Neuronal stem cell (in vitro differentiated cells): ENCODE measurements around the gene LRRC28.

ENCODE experiments used
- DNase-seq: peaks from one replicate; pipeline ENCODE4 v3.0.0-alpha.2; 2013; ENCODE audit warnings: low spot score
- H2AFZ ChIP-seq: one replicate; pipeline ENCODE4 v1.6.1; 2013; ENCODE audit warnings: mild to moderate bottlenecking, low read length, inconsistent platforms
- H2AK5ac ChIP-seq: 2 replicates; pipeline ENCODE4 v1.6.1; 2013; ENCODE audit warnings: low read depth, mild to moderate bottlenecking, inconsistent platforms, low read length, moderate library complexity, mixed read lengths
- H2BK120ac ChIP-seq: 2 replicates; pipeline ENCODE4 v1.6.1; 2013; ENCODE audit warnings: low read depth, mild to moderate bottlenecking, inconsistent platforms, low read length, moderate library complexity, mixed read lengths
- H2BK12ac ChIP-seq: one replicate; pipeline ENCODE4 v1.6.1; 2013; ENCODE audit warnings: low read length, inconsistent platforms
- H2BK15ac ChIP-seq: 2 replicates; pipeline ENCODE4 v1.6.1; 2013; ENCODE audit warnings: mild to moderate bottlenecking, low read length, inconsistent platforms, mixed read lengths
- H2BK5ac ChIP-seq: one replicate; pipeline ENCODE4 v1.6.1; 2013; ENCODE audit warnings: inconsistent platforms, mild to moderate bottlenecking, low read length, moderate library complexity
- H3K14ac ChIP-seq: one replicate; pipeline ENCODE4 v1.6.1; 2013; ENCODE audit warnings: low read length, inconsistent platforms
- H3K18ac ChIP-seq: 2 replicates; pipeline ENCODE4 v1.6.1; 2013; ENCODE audit warnings: low read length, inconsistent platforms
- H3K23ac ChIP-seq: 2 replicates; pipeline ENCODE4 v1.6.1; 2013; ENCODE audit warnings: low read depth, mild to moderate bottlenecking, mixed read lengths, low read length, inconsistent platforms; ENCODE audit not compliant: poor library complexity
- H3K27ac ChIP-seq: replicated peaks from 3 replicates; pipeline ENCODE4 v1.5.1; 2013; ENCODE audit warnings: low read length, inconsistent platforms
- H3K27me3 ChIP-seq, 3 experiments: 2 replicates each; pipeline ENCODE4 v1.6.1; 2013; ENCODE audit warnings: low read length in 3 of 3, mild to moderate bottlenecking in 2 of 3, inconsistent platforms in 1 of 3, low read depth in 1 of 3, mixed read lengths in 1 of 3, moderate library complexity in 1 of 3; ENCODE audit not compliant: control insufficient read depth in 3 of 3, insufficient read depth in 3 of 3
- H3K36me3 ChIP-seq, 2 donors: replicated peaks in 1 of 2; 2 replicates each; pipeline ENCODE4 v1.6.1; 2013; ENCODE audit warnings: low read length in 2 of 2; ENCODE audit not compliant: control insufficient read depth in 2 of 2, insufficient read depth in 2 of 2
- H3K4ac ChIP-seq: 2 replicates; pipeline ENCODE4 v1.6.1; 2013; ENCODE audit warnings: inconsistent platforms, mild to moderate bottlenecking, low read length, moderate library complexity
- H3K4me1 ChIP-seq, 2 donors: 1 replicate in 1 of 2; 2 replicates in 1 of 2; pipeline ENCODE4 v1.6.1; 2013; ENCODE audit warnings: low read length in 2 of 2, low read depth in 1 of 2; ENCODE audit not compliant: control insufficient read depth in 2 of 2, insufficient read depth in 1 of 2
- H3K4me2 ChIP-seq: one replicate; pipeline ENCODE4 v1.6.1; 2013; ENCODE audit warnings: mild to moderate bottlenecking, low read length, inconsistent platforms; ENCODE audit not compliant: insufficient read depth, poor library complexity, severe bottlenecking
- H3K4me3 ChIP-seq, 2 donors: 2 replicates each; pipeline ENCODE4 v1.5.1; 2013; ENCODE audit warnings: low read length in 2 of 2, mild to moderate bottlenecking in 2 of 2, inconsistent platforms in 1 of 2, moderate library complexity in 1 of 2
- H3K79me1 ChIP-seq: one replicate; pipeline ENCODE4 v1.6.1; 2013; ENCODE audit warnings: low read depth, mild to moderate bottlenecking, inconsistent platforms, low read length, moderate library complexity
- H3K9ac ChIP-seq: one replicate; pipeline ENCODE4 v1.6.1; 2013; ENCODE audit warnings: mild to moderate bottlenecking, low read depth, low read length, inconsistent platforms; ENCODE audit not compliant: poor library complexity
- H3K9me3 ChIP-seq, 2 donors: replicated peaks in 1 of 2; 2 replicates each; pipeline versions ENCODE3 to v1.6.1; 2013; ENCODE audit warnings: low read length in 2 of 2, mild to moderate bottlenecking in 2 of 2, inconsistent platforms in 1 of 2, low read depth in 1 of 2, mixed read lengths in 1 of 2, moderate library complexity in 1 of 2; ENCODE audit not compliant: control insufficient read depth in 2 of 2, insufficient read depth in 1 of 2
- H4K8ac ChIP-seq: one replicate; pipeline ENCODE4 v1.6.1; 2013; ENCODE audit warnings: low read depth, mild to moderate bottlenecking, inconsistent platforms, low read length, moderate library complexity
- H4K91ac ChIP-seq: one replicate; pipeline ENCODE4 v1.6.1; 2013; ENCODE audit warnings: low read length, low read depth, mild to moderate bottlenecking, inconsistent platforms; ENCODE audit not compliant: poor library complexity
- WGBS, 2 donors: extraction: QIAGEN DNeasy Blood & Tissue Kit; methylation state at CpG; one replicate each; pipeline ENCODE4 v1.1.7; 2013; ENCODE audit warnings: missing lambda C conversion rate in 2 of 2, mixed read lengths in 1 of 2; ENCODE audit not compliant: insufficient read length in 2 of 2, insufficient replicate concordance in 1 of 2; ENCODE audit errors: extremely low coverage in 2 of 2; 5-methylcytosine and 5-hydroxymethylcytosine counted together

LRRC28 gene

DNA sequence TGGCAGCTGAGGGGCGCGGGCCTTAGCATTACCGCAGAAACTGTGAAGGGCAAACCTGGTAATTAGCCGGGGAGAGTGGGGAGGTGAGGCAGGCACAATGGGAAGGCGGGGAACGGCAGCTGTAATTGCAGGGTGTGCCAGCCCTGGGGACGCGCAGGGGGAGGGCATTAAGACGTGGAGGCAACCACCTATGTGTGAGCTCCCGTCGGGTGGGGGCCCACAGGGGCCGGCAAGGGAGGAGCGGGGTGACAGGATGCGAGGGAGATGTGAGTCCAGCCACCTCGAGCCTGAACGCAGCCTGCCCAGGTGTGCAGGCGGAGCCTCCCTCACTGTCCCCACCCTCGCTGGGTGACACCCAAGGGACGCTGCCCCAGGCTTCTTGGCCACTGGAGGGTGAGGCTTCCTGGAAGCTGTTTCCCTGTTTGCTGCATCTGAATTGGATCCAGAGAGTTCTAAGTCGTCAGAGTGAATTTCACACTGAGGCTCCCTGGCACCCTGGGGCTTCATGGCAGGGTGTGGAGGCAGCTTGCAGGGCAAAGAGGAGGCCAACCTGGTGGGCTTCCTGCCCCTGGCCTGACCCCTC lies 183.9 kb downstream of the LRRC28 start:
- Histone ChIP-seq H3K27me3 (peaks cover 0 to 2% (median 0%) of the 10 kb centered on the region in 3 experiments), H3K23ac (no peak overlapping the region), H4K8ac (no peak overlapping the region), H3K9me3 (no peaks in the 10 kb centered on the region), H2BK12ac (no peak overlapping the region), H4K91ac (no peak overlapping the region), H3K4me3 (no peak overlapping the region), H3K14ac (no peak overlapping the region), H2AK5ac (peak overlapping the region; percentile 93), H3K27ac (no peak overlapping the region), H3K4me1 (peaks cover 8 to 17% of the 10 kb centered on the region in 2 donors), H3K4me2 (no peak overlapping the region), H2BK5ac (peak overlapping the region; percentile 30), H3K4ac (no peak overlapping the region), H2AFZ (no peak overlapping the region), H3K18ac (peak overlapping the region; percentile 4), H2BK120ac (no peak overlapping the region), H3K36me3 (no peaks in the 10 kb centered on the region), H3K79me1 (peaks cover 2% of the 10 kb centered on the region), H2BK15ac (no peak overlapping the region), H3K9ac (peak overlapping the region; percentile 51)
- no peak for DNase-seq
- WGBS, 2 donors = no CpG with 5 or more reads among the region's 20 CpGs

DNA sequence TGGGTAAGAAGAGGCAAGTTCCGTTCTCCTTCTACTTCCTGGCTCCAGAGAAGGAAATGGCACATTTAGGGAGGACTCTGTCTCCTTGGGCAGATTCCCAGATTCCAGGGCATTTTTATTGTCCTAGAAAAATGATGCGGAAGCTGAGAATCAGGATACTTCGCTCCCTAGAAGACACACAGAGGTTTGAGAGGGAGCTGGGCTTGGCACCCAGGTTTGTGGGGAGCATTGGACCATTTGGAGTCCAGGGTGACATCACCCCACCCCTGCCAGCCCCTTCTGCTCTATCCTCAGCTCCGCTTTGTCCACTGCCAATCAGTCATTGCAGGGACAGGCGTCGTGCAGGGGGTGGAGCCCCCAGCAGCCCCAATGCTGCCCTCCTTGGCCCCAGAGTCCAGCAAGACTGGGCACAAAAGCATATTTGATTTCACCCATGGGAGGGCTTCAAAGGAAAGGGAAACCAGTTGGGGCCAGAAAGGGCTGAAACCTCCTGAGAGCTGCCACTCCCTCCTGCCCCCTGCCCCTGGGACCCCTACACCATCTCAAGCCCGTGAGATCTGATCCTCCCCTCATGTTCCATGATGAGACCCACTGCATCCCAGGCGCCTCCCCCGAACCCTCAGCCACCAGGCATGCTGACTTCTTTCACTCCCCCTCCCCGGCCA lies 184.7 kb downstream of the LRRC28 start:
- no peak overlapping the region for H3K4me2 ChIP-seq
- no CpG with 5 or more reads among the region's 10 CpGs for WGBS, 2 donors
- H3K79me1 ChIP-seq = peaks cover 2% of the 10 kb centered on the region
- H3K14ac ChIP-seq = no peak overlapping the region
- no peak overlapping the region for H2BK15ac ChIP-seq
- no peak overlapping the region for H4K91ac ChIP-seq
- H3K36me3 ChIP-seq = no peaks in the 10 kb centered on the region
- no peak overlapping the region for H2AFZ ChIP-seq
- H4K8ac ChIP-seq = no peak overlapping the region
- peak overlapping the region; percentile 59 for H2AK5ac ChIP-seq
- peaks cover 8 to 17% of the 10 kb centered on the region in 2 donors for H3K4me1 ChIP-seq
- H2BK5ac ChIP-seq = no peak overlapping the region
- H3K4ac ChIP-seq = no peak overlapping the region
- no peak overlapping the region for H3K9ac ChIP-seq
- H3K27me3 ChIP-seq = peaks cover 0 to 4% (median 0%) of the 10 kb centered on the region in 3 experiments
- H3K9me3 ChIP-seq = no peaks in the 10 kb centered on the region
- no peak for DNase-seq
- H3K4me3 ChIP-seq = no peak overlapping the region
- no peak overlapping the region for H2BK12ac ChIP-seq
- peak overlapping the region; percentile 42 for H3K18ac ChIP-seq
- no peak overlapping the region for H3K23ac ChIP-seq
- H2BK120ac ChIP-seq = no peak overlapping the region
- H3K27ac ChIP-seq = no peak overlapping the region

DNA sequence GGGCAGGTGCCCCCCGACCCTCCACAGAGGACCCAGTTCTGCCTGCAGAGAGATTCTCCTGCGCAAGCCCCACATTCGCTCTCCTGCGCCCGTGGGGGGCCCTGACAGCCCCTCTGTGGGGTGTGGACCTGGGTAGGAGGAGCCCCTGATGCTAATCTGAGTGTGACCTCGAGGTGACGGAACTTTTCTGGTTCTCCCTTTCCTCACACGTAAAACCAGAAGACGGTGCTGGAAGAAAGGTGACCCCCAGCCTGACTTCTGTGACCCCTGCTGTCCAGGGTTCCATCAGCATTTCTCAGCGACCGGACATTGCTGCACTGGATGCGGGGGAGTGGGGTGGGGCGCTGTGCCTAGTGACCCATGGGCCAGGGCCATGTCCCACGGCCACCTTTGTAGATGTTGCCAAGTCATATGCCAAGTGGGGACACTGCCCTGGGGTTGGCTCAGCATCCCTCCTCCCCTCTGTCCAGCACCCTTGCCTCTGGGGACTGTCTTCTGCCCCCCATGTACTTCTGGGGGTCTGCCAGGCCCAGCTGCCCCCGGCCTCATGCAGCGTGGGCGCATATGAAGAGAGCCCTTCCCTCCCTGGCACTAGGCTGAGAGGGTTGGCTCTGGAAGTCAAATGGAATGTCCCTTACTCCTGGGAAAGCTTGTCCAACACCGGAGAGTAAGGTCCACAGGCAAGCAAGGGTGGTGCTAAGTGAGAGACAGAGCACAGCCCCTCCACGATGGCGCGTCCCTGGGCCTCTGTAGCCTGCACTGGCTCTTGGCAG lies 185.4 kb downstream of the LRRC28 start:
- Histone ChIP-seq H3K9ac (no peak overlapping the region), H3K79me1 (peaks cover 2% of the 10 kb centered on the region), H3K4ac (peak overlapping the region; percentile 66), H4K91ac (no peak overlapping the region), H2AFZ (no peak overlapping the region), H2BK12ac (peak overlapping the region; percentile 14), H2BK15ac (peak overlapping the region; percentile 90), H2BK5ac (peak overlapping the region; percentile 69), H2AK5ac (peak overlapping the region; percentile 59), H3K9me3 (no peaks in the 10 kb centered on the region), H3K23ac (peak overlapping the region; percentile 61), H3K18ac (peak overlapping the region; percentile 75), H3K4me2 (no peak overlapping the region), H3K4me3 (no peak overlapping the region), H3K36me3 (no peaks in the 10 kb centered on the region), H4K8ac (no peak overlapping the region), H2BK120ac (no peak overlapping the region), H3K4me1 (peaks cover 8 to 17% of the 10 kb centered on the region in 2 donors), H3K14ac (no peak overlapping the region), H3K27me3 (peaks cover 0 to 5% (median 0%) of the 10 kb centered on the region in 3 experiments), H3K27ac (no peak overlapping the region)
- no peak for DNase-seq
- no CpG with 5 or more reads among the region's 21 CpGs for WGBS, 2 donors
